Retinal pigment epithelial cell (primary cell): ENCODE data around the gene UPF3A.

Experiments used
- DNase-seq: peaks from one replicate; pipeline ENCODE4 v3.0.0-alpha.2; 2010; ENCODE audit warnings: low read depth
- H3K4me3 ChIP-seq: 2 replicates; pipeline ENCODE4 v1.5.1; 2011; ENCODE audit warnings: mild to moderate bottlenecking, low read length, control low read depth, moderate library complexity
- TF ChIP-seq, protein P1 (sequence below): conservative IDR thresholded peaks from 2 replicates; pipeline ENCODE4 v1.5.1; 2011; ENCODE audit warnings: low read depth, low read length, control low read depth, inconsistent platforms

The UPF3A gene

DNA sequence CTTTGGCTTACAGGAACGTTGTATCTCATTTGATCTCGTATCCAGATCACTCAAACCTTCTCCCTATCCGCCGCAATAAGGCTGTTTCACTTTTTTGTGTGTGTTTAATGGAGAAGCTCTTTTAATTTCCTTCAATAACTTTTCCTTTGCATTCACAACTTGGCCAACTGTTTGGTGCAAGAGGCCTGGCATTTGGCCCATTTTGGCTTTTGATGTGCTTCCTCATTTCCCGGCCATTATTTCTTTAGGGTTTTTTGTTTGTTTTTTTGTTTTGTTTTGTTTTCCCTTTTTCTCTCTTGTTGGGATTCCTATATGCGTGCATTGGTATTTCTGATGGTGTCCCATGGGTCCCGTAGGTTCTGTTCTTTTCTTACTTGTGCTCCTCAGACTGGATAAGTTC, 6.1 kb upstream of the UPF3A start:
- DNase-seq, result no peak
- H3K4me3 ChIP-seq, result no peak overlapping the region
- TF ChIP-seq, protein P1, sequence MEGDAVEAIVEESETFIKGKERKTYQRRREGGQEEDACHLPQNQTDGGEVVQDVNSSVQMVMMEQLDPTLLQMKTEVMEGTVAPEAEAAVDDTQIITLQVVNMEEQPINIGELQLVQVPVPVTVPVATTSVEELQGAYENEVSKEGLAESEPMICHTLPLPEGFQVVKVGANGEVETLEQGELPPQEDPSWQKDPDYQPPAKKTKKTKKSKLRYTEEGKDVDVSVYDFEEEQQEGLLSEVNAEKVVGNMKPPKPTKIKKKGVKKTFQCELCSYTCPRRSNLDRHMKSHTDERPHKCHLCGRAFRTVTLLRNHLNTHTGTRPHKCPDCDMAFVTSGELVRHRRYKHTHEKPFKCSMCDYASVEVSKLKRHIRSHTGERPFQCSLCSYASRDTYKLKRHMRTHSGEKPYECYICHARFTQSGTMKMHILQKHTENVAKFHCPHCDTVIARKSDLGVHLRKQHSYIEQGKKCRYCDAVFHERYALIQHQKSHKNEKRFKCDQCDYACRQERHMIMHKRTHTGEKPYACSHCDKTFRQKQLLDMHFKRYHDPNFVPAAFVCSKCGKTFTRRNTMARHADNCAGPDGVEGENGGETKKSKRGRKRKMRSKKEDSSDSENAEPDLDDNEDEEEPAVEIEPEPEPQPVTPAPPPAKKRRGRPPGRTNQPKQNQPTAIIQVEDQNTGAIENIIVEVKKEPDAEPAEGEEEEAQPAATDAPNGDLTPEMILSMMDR, result no peak

DNA sequence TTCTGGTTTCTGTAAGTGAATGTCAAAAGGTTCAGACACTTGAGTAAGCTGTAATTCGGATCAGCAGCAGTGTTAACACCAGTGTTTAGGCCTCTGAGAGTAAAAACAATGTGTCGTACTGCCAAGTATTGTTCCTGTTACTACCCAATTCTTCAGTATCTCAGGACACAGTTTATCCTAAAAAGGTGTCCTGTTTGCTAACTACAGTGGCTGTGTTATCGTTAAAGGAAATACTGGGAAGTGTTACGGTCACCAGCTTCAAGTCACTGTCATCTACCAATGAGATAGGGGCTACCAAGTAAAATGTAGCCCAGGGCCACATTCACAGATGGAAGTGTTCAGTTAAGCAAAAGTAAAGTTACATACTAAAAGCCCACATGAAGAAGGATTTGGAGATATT, 2.3 kb upstream of the UPF3A start:
- TF ChIP-seq, protein P1, result no peak
- no peak overlapping the region for H3K4me3 ChIP-seq
- DNase-seq, result no peak

DNA sequence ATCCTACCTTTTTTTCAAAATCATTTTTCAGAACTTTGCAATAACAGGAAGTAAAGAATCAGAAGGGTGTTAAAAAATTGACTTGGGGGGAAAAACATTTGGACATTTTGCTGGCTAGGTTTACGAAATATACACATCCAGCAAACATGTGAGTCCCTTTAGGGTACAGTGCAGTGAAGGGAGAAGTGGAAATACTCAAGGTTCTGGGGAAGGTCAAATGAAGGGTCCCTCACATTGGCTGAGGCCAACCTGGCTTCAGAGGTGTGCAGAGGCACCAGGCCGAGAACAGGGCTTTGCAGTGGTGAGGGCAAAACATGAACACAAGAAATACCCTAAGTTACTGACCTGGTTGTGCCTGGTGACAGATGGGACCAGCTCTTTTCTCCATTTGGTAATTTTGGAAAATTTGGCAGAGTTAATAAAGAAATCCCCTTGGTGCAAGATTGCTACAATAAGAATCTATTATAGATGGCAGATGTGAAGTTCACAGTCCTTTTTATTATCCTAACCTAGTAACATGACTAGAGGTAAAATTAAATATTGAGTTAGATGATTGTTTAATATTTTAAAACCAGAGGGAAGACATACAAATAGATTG, 1.5 kb upstream of the UPF3A start:
- TF ChIP-seq, protein P1, result no peak
- DNase-seq, result no peak
- no peak overlapping the region for H3K4me3 ChIP-seq

- TF ChIP-seq, protein P1, result no peak
- DNase-seq, result peak; percentile 17
- peak overlapping the region; percentile 69 for H3K4me3 ChIP-seq
Measured at GRCh38 chr13:114282041-114282670, 755 bp downstream of the UPF3A start.

DNA sequence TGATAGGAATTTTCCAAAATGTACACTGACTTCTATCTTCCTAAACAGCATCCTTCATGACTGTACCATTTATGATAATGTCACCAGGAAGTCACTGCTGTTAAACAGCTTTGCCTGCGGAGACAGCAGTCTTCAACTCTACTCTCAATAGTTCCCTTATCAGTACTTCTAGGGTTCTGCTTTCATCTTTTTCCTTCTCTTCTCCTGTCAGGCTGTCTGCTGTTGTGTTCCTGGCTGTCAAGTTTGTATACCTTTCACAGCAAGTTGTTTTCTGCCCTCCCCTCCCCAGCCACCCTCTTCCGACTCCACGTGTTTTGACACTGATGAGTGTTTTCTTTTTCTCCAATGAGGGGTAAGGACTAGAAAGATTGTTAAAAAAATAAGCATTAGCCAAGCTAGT, 2.2 kb downstream of the UPF3A start:
- no peak overlapping the region for H3K4me3 ChIP-seq
- no peak for DNase-seq

GRCh38 chr13:114284680-114285079, 3.3 kb downstream of the UPF3A start:
- no peak for DNase-seq
- no peak overlapping the region for H3K4me3 ChIP-seq
- TF ChIP-seq, protein P1, result no peak

More for the DNA sequence above, 2.2 kb downstream of the UPF3A start:
- TF ChIP-seq, protein P1, result no peak

DNA sequence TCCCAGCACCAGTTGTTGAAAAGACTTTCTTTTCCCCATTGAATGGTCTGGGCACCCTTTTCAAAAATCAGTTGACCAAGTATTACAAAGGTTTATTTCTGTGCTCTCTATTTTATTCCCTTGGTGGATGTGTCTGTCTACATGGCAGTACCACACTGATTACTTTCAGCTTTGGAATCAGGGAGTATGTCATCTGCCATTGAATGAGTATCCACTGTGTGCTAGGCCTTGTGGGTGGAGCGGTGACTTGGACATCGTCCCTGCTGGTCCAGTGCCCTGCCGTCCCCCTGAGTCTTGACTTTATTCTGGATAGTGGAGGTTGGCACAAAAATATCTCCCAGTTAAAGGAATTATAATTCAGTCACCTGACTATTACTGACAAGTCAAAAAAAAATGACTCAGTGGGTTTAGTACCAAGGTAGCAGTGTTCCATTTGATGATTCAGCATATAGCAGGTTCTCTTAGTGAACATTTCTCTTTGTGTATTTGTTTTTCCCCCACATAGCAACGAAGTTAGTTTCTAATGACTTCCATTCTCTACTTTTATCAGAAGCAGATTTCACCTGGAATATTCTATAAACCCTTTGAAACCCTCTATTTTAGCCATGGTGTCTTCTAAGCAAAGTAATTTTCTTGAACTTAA, 3.9 kb downstream of the UPF3A start:
- TF ChIP-seq, protein P1, result no peak
- peak; percentile 73 for DNase-seq
- no peak overlapping the region for H3K4me3 ChIP-seq
